GM18861 (cell line): ENCODE results near the gene OCIAD1.
"Not testable (repeated sequence)": the region's sequence is repeated elsewhere in the genome, so short reads cannot be mapped to it uniquely, and the experiment has no call there.

Experiments used
- ATAC-seq: cut with Tn5 transposase; IDR thresholded peaks from one replicate; pipeline ENCODE4 v1.9.1; 2021; ENCODE audit not compliant: unreplicated experiment

Gene OCIAD1

GRCh38 chr4:48830706-48831531 lies at the start of gene OCIAD1:
OCIAD1 (plus strand) TSS chr4:48831088; CDS start chr4:48832625, 1,537 bp downstream.
- peak; percentile 99 for ATAC-seq

- no peak for ATAC-seq
These were observed 48.9 kb upstream of the OCIAD1 start for GRCh38 chr4:48781968-48782367.

GRCh38 chr4:48785302-48785701 lies 45.6 kb upstream of the OCIAD1 start:
- ATAC-seq: no peak

- ATAC-seq: no peak
These were observed 44.3 kb upstream of the OCIAD1 start for GRCh38 chr4:48786549-48786948.

GRCh38 chr4:48787056-48787455 lies 43.8 kb upstream of the OCIAD1 start:
- no peak for ATAC-seq

GRCh38 chr4:48790561-48790960 lies 40.3 kb upstream of the OCIAD1 start:
- ATAC-seq: no peak

- no peak for ATAC-seq
These were observed 39.6 kb upstream of the OCIAD1 start for GRCh38 chr4:48791313-48791712.

- no peak for ATAC-seq
These were observed 38.4 kb upstream of the OCIAD1 start for GRCh38 chr4:48792348-48793006.

GRCh38 chr4:48795108-48795507 lies 35.8 kb upstream of the OCIAD1 start:
- no peak for ATAC-seq

GRCh38 chr4:48796191-48796926 lies 34.5 kb upstream of the OCIAD1 start:
- ATAC-seq: no peak

- no peak for ATAC-seq
These were observed 33.8 kb upstream of the OCIAD1 start for GRCh38 chr4:48796927-48797679.

- ATAC-seq: no peak
These were observed 32.8 kb upstream of the OCIAD1 start for GRCh38 chr4:48798117-48798516.

- no peak for ATAC-seq
These were observed 31.7 kb upstream of the OCIAD1 start for GRCh38 chr4:48799157-48799556.

GRCh38 chr4:48800155-48800554 lies 30.7 kb upstream of the OCIAD1 start:
- ATAC-seq: not testable (repeated sequence)

GRCh38 chr4:48801016-48801715 lies 29.7 kb upstream of the OCIAD1 start:
- ATAC-seq: no peak

GRCh38 chr4:48804584-48805301 lies 26.1 kb upstream of the OCIAD1 start:
- ATAC-seq: no peak

GRCh38 chr4:48812866-48813265 lies 18.0 kb upstream of the OCIAD1 start:
- no peak for ATAC-seq

GRCh38 chr4:48813964-48814363 lies 16.9 kb upstream of the OCIAD1 start:
- ATAC-seq: peak; percentile 79

- ATAC-seq: no peak
These were observed 15.4 kb upstream of the OCIAD1 start for GRCh38 chr4:48815483-48815882.

- not testable (repeated sequence) for ATAC-seq
These were observed 14.6 kb upstream of the OCIAD1 start for GRCh38 chr4:48816297-48816696.
